ENCODE results near the gene IWS1.

DNA sequence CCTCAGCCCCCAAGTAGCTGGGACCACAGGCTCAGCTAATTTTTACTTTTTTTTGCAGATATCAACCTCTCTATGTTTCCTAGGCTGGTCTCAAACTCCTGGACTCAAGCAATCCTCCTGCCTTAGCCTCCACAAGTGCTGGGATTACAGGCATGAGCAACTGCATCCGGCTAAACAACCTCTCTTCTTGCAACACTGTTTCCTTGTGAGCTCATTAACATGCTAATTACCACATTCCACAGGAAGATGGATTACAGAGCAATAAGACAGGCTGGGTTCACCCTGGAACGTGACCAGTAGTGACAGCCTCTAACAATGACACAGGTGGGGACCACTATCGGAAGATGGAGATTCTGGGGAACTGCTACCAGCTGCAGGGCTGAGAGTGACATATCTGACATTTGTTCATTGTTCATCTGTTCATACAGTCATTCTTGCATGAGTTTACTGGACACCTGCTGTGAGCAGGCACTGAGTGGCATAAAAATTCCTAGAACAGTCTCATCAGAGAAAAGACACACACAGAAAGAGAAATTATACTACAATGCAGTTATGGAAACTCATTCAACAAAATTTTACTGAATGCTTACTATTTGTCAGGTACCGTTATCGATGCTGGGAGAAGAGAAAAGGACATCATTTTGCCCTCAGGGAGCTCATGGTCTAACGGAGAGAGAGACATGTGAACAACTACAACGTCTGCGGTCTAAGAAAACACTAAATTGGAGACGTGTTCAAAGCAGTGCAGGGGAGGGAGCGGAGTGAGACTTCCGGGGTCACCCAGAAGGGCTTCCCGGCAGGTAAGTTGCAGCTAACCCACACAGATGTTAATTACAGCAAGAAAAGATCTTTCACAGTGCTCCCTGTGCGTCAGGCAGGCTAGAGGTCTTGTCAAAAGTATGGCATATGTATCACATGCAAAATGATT is 70.5 kb downstream of the IWS1 start:
- TF ChIP-seq GATA2 (IDR thresholded peaks at IDR 0.05; ENCODE audit: low read depth, low read length), result no peak
- no peak for TF ChIP-seq GATA3 (IDR thresholded peaks at IDR 0.05; ENCODE audit: low read depth, low read length)
